Dedifferentiated amniotic fluid mesenchymal stem cell (primary cell): Measurements from ENCODE around the gene RBAK.
"Not testable (repeated sequence)": the region's sequence is repeated elsewhere in the genome, so short reads cannot be mapped to it uniquely, and the experiment has no call there.

ENCODE experiments used
- DNase-seq: peaks from one replicate; pipeline ENCODE4 v3.0.0-alpha.2; 2016; ENCODE audit errors: extremely low spot score

Gene RBAK

GRCh38 chr7:5050676-5051075, 5.0 kb downstream of the RBAK start:
- no peak for DNase-seq

GRCh38 chr7:5051731-5052130, 6.1 kb downstream of the RBAK start:
- DNase-seq = not testable (repeated sequence)

- no peak for DNase-seq
These were observed 7.5 kb downstream of the RBAK start for GRCh38 chr7:5053175-5053574.

GRCh38 chr7:5063698-5064097, 18.0 kb downstream of the RBAK start:
- DNase-seq = no peak

GRCh38 chr7:5064391-5065106, 18.9 kb downstream of the RBAK start:
- no peak for DNase-seq

GRCh38 chr7:5065107-5065407, 19.4 kb downstream of the RBAK start:
- no peak for DNase-seq

GRCh38 chr7:5068521-5068920, 22.9 kb downstream of the RBAK start:
- DNase-seq = no peak

GRCh38 chr7:5070206-5070605, 24.5 kb downstream of the RBAK start:
- no peak for DNase-seq

GRCh38 chr7:5075187-5075586, 29.5 kb downstream of the RBAK start:
- DNase-seq = not testable (repeated sequence)

GRCh38 chr7:5077740-5078139, 32.1 kb downstream of the RBAK start:
- no peak for DNase-seq

- no peak for DNase-seq
These were observed 37.1 kb downstream of the RBAK start for GRCh38 chr7:5082806-5083205.

- no peak for DNase-seq
These were observed 37.7 kb downstream of the RBAK start for GRCh38 chr7:5083311-5083711.

GRCh38 chr7:5086256-5086655, 40.6 kb downstream of the RBAK start:
- no peak for DNase-seq

GRCh38 chr7:5088228-5088833, 42.7 kb downstream of the RBAK start:
- DNase-seq = not testable (repeated sequence)

- DNase-seq = no peak
These were observed 43.2 kb downstream of the RBAK start for GRCh38 chr7:5088906-5089305.

GRCh38 chr7:5093948-5094347, 48.3 kb downstream of the RBAK start:
- DNase-seq = no peak

- no peak for DNase-seq
These were observed 49.0 kb downstream of the RBAK start for GRCh38 chr7:5094641-5095040.

GRCh38 chr7:5116359-5116758, 70.7 kb downstream of the RBAK start:
- no peak for DNase-seq

- DNase-seq = no peak
These were observed 71.7 kb downstream of the RBAK start for GRCh38 chr7:5117095-5117970.
